Left cardiac atrium (tissue), 4 donors: ENCODE results near the gene EMX1. TPM values are rescaled to one million over a fixed set of nuclear protein-coding genes. Genes with fewer than 3 reads are reported as not detected.

Source experiments
- ATAC-seq, 2 donors: fragments of 200-7000 bp; cut with Tn5 transposase; one replicate each; pipeline ENCODE4 v1.9.1; 2020; ENCODE audit warnings: mild to moderate bottlenecking in 2 of 2, moderate library complexity in 2 of 2
- DNase-seq: peaks from one replicate; pipeline ENCODE4 v3.0.0-alpha.2; 2020
- intact Hi-C, 2 donors: fragments of 100-400 bp; cut with DNase I; formaldehyde crosslinking; loops; one replicate each; pipeline versions ENCODE4 v1.14.1 to v1.15.1; 2022 to 2023
- total RNA-seq, 2 donors: library from RNA; stranded (reverse); fragmentation: NEBNext Ultra II Directional; extraction: Animal tissue kit (Norgen Biotek cat#: 25700); gene quantifications; one replicate each; pipeline ENCODE4 v1.2.1, GENCODE V29; 2021
- donor health status: DM: no; HTN: yes; CAD: no.
- donor health status: DM: no; HTN: yes; CAD: no; lungs with severe emphysema.
- donor health status: DM: yes; HTN: yes; CAD: no.
- donor health status: Dilated cardiomyopathy.

EMX1 gene
- total RNA-seq, 2 donors from 2014 or later = not detected

DNA sequence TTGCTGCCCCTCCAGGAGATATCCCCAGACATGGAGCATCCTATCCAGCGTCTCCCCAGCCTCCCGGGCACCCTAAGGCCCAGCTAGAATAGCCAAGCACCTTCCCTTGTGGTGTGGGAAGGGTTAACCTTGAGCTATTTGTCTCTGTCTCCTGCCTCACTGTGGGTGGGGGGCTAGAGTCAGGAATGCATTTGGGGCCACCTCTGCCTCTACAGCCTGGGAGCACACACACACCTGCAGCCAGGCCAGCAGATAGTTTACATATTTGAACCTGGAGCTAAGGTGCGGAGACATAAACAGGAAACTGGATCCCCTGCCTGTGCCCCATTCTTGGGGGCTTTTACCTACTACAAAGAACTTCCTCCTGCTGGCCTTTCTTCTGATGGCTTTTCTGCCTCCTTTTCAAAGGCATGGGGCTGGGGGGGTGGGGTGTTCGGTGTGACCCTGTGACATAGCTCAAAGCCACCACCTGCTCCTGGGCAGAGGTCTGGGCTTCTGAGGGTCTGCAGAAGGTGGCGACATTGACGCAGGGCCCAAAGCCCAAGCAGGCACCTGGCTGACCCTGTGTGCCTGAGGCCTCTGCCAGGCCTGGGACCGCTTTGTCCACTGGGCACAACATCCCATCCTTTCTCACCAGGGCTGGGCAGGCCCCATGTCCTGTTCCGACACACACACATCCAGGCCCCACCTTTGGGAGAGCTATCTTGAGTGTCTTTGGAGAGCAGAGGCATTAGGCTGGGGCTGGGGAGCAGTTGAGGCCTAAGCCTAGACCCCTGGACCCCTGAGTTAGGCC, 34.2 kb downstream of the EMX1 start:
- intact Hi-C loops = no loop called here
- DNase-seq = no peak
- no peak for ATAC-seq

DNA sequence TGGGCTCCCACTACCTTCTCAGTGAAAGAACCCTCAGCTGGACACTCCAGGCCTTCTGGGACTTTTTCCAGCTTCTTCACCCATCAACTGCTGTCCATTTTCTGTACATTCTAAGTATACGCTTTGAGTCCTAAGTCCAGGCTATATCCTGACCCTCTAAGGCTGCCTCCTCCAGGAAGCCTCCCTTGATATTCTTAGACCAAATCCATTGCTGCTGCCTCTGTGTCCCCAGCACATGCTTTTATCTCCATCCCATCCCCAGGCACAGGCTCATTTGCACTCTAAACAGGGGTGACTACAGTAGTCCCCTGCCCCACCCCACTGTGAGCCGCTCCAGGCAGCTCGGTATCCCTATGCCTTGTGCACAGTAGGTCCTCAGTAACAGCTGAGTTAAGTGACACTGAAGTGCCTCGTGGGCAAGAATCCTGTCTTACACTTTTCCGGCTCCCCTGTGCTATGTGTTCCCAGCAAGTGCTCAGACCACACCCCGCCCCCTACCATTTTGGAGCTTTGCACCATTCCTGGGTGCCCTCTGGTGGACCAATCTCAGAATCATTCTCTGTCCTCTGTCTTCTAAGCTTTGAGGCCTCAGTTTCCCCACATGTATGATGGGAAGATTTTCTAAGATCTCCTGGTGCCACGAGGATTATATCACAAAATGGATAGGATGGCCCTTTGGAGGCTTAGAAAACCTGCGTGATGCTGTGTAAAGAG, 34.9 kb downstream of the EMX1 start:
- no peak for ATAC-seq
- intact Hi-C loops = no loop called here
- DNase-seq = no peak

DNA sequence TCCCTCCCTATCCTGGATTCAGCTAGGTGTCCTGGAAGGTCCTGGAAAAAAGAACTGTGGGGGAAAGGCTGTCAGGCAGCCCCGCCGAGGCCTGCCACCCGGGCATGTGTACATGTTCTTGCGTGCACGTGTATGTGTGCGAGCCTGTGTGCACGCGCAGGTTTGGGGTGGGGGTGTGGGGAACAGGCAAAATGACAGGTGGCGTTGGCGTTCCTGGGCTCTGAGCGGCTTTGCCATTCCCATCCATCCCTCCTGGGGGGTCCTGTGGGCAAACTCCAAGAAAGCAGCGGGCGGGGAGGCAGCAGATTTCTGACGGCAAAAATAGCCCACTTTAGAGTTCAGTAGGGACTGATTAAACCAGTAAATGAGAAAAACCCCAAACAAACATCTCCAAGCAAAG, 35.6 kb downstream of the EMX1 start:
- intact Hi-C loops = no loop called here
- DNase-seq (no peak), ATAC-seq (no peak)

DNA sequence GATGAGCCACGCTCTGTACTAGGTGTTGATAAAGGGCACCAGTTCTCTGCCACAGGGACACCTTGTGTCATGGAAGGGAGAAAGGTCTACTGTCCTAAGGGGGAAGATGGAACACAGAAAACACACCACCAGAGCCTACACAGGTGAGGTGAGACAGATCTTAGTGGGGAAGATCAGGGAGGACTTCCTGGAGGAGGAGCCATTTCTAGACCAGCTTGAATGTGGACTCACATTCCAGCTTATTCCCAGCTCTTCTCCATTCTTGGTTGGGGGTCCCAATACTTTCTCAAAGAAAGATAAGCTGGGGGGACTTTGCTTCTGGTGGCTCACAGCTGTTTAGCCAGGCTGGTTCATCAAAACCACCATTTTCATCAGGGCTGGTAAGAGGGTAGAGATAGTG, 36.2 kb downstream of the EMX1 start:
- no peak for ATAC-seq
- intact Hi-C loops = no loop called here
- no peak for DNase-seq

DNA sequence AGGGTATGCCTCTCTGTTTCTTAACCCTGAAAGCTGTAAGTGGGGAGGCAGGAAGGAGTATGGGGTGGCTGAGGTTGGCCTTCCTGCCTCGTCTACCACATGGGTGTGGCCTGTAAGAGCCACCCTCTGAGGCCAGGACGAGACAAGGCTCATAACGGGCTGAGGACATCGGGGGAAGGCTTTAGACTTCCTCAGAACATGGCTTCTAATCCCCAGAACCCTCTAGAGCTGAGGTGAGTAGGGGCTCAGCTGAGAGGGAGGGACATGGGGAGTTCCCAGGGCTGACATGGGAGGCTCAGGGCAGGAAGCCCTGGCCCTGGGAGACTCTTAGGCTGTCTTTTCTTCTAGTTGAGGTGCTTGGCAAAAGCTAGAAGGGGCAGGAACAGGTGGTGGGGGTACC, 36.7 kb downstream of the EMX1 start:
- no peak for DNase-seq
- ATAC-seq = no peak
- intact Hi-C loops = no loop called here

DNA sequence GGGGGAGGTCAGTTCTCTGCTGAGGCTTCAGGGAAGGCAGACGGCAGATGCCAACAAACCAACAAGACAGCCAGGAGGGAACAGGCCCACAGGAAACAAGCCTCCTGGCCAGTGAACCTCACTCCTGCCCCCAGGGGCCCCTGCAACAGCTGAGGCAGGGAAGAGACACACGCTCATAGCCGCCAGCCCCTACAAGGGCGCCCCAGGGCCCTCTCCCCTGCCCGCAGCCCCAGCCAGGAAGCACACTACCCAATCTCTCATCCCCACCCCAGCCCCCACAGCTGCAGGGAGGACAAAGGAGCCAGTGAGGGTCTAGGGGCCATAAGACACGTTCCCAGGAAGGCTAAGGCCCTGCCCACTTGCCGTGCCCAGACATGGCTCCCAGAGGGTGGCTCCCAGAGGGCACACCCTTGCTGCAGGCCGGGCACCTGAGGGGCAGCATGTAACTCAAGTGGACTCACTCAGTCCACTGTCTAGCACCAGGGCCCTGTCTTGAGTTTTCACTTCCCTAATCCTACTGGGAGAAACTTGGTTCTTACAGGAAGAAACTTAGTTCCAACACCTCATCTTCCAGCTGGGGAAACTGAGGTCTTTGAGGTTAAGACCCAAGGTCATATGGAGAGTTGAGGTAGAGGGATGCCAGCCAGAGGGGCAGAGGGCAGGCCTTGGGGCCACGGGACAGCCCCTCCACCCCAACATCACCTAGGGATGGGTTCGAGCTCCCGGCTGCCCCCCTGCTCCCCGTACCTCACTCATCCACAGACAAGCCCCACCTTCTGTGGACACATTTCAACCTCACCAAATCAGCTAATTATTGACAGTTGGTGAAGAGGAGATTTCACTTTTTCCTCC, 37.3 kb downstream of the EMX1 start:
- ATAC-seq (no peak), DNase-seq (no peak)
- intact Hi-C loops = no loop called here

DNA sequence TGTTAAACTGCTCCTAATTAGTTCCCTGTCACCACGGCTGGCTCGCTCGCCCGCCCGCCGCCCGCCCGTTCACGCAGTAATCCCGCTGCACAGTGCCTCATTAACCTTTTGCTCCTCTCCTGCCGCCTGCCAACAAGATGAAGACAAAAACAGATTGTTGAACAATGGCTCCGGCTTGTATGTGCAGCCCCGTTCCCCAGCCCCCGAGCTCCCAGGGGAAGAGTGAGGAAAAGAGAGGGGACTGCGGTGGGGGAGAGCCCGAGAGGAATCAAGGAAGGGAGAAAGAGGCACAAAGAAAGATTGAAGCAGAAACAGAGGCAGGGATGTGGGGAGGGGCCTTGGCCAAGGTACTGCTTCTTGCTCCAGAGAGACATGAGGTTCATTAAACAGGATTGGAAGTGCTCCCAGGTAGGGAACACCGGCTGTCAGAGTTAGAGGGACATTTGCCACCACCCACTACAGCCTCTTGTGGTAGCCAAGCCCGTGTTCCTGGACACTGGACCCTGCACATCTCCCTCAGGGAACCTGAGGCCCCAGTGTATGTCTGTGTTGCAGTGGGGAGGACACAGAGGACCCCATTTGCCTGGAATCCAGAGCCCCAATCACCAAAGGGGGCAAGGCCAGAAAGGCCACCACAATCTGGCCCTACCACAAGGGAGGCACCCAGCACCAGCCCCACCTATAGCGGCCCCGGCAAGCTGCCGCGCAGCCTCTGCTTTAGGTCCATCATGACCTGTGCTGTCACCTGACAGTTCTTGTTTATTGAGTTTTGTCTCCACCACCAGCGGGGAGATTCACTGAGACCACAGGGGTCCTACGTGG, 38.1 kb downstream of the EMX1 start:
- intact Hi-C loops = no loop called here
- DNase-seq = no peak
- no peak for ATAC-seq

DNA sequence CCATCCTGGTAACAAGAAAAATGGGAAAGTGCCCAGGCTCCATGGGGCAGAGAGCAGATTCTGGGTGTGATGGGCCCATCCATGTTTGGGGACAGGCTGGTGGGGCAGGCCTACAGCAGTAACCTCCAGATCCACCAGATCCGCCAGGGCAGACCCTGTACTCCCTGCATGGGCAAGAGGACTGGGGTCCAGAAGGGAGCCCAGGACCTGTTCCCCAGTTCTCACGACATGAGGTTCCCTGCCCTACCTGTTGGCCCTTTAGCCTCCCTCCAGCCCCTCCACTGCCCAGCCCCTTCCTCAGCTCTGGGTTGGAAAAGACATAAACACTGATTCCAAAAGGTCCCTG, 38.7 kb downstream of the EMX1 start:
- ATAC-seq (no peak), DNase-seq (no peak)
- intact Hi-C loops = no loop called here

DNA sequence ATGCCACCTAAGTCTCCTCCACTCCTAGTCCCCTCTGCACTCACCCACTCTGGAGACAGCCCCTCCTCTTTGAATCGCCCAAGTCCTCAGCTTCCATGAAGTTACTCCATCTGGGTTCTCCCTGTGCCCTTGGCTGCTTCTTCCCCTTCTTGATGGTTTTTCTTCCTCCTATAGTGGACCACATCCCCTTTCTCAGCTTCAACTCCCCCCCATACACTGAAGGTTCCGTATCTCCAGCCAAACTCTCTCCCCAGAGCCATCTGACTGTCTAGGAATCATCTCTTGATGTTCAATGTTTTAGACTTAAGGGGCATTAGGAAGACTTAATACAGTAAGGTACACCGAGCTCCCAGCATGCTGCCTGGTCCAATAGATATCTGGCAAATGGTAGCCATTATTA, 39.6 kb downstream of the EMX1 start:
- ATAC-seq (peak in 1 of 2 donors; percentile 37), DNase-seq (no peak)
- intact Hi-C loops = no loop called here

DNA sequence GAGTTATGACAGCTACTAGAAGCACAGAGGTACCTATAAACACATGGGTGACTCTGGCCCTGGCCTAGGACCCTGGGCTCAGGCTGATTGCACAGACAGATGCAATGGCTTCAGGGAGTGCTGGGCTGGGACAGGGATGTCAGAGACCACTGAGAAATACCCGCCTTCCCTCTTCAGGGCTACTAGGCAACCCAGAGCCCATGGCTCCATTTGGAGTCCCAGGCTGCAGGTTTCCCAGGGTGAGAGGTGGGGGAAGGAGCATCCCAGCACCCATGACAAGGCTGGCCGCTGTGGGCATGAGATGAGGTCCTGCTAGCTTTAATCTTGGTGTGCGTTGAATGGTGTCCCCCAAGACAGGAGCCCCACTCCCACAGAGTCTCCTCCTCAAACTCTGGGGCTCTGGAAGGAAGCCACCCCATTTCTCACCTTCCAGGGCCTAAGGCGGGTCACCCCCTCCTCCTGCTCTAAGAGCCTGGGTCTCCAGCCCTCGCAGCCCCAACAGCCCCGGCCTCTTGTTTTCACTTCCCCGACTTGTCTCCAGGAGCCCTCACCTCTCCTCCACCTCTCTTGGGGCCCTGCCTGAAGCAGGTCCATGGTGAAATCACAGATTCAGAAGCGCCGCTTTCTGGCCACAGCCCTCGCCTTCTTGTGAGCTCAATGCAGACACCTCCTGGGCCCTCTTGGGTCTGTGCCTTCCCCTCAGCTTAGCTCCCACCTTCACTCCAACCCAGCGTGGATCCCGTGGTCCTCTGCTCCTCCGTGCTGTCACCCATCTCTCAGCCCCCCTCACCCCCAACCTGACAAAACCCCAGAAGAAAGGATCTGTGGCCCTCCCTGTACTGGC, 41.4 kb downstream of the EMX1 start:
- ATAC-seq (no peak), DNase-seq (no peak)
- intact Hi-C loops = no loop called here

DNA sequence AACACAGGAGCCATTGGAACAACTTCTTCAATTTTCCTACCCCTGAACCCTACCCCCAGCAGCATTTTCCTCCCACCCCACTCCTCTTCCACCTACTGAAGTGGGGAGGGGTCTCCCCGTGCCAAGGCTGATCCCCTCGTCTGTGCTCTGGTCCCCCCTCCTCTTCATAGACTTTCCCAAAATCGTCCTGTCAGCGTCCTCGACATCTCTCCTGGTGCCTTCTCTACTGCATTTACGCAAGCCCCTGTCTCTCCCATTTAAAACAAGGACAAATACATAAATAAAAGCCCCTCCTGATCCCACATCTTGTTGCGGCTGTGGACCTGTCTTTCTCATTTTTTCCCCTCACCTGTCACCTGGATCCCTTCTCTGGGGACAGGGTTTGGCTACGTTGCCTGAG, 42.2 kb downstream of the EMX1 start:
- DNase-seq (no peak), ATAC-seq (no peak)
- intact Hi-C loops = no loop called here

DNA sequence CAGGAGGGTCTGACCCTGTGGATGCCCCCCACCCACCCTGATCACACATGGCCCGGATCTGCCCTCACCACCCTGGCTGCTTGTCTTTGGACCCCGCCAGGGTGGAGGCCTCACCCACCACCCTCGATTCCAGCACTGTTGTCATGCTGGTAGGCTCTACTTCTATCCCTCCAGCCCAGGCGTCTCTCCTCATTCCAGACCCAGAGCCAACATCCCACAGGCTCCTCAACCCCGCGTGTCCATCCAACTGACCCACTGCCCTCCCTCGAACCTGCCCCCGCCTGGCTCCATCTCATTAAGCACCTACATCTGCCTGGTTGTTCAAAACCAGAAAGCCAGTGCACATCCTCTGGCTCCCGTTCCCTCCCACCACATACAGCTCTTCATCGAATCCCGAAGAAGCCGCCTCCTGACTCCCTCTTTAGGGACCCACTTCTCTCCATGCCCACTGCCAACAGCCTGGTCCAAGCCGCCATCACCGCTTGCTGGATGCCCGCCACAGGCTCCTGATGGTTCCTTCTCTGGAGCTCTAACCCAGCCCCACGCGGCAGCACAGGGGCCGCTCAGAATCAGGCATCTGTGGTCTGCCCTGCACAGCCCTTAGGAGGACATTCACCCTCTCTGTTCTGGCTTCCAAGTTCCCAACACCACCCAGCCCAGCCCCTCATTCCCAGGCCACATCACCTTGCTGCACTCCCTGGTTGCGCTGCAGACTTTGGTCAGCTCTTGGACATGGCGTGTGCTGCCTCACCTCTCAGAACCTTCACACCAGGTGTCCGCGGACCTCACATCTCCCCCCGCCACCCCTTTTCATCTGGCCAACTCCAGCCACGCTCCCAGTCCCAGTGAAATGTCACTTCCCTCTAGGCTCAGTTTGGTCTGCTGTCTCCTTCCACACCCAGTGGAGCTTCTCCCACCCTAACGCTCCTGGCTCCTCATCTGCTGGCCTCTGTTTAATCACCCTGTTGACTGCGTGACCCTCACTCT, 43.0 kb downstream of the EMX1 start:
- ATAC-seq = no peak
- intact Hi-C loops = loop anchor here in 1 of 2 donors (10.0 kb wide), 1 partner anchor 65 kb away; no protein-coding TSS in a partner anchor

DNA sequence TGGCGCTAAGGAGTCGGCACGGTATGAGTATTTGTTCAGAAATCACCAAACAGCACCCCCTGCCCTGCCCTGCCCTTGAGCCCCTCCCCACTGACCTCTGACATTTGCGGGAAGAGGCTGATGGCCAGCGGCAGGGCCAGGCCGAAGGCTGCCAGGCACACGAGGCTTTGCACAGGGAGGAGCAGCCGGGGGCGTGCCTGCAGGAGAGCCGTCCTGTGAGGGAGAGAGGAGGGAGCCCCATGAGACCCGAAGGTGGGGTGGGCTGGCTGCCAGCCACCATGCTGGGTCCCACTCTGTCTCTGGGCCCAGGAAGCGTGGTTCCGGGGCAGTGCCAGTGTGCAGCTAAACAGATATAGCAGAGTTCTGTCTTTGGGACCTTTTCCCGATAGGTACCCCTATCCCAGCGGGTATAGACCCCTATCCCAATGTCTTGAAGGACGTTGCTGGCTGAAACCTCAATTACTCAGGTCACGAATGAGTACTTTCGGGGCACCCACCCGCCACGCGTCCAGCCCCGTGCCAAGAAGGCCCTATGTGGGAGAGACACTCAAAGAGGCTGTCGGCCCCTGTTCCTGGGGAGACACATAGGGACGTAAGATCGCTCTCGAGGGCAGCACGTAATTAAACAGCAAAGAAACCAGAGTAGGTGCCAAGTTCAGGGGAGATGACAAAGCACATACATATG, 43.9 kb downstream of the EMX1 start:
- no peak for ATAC-seq

More for the DNA sequence above, 43.0 kb downstream of the EMX1 start:
- no peak for DNase-seq

DNA sequence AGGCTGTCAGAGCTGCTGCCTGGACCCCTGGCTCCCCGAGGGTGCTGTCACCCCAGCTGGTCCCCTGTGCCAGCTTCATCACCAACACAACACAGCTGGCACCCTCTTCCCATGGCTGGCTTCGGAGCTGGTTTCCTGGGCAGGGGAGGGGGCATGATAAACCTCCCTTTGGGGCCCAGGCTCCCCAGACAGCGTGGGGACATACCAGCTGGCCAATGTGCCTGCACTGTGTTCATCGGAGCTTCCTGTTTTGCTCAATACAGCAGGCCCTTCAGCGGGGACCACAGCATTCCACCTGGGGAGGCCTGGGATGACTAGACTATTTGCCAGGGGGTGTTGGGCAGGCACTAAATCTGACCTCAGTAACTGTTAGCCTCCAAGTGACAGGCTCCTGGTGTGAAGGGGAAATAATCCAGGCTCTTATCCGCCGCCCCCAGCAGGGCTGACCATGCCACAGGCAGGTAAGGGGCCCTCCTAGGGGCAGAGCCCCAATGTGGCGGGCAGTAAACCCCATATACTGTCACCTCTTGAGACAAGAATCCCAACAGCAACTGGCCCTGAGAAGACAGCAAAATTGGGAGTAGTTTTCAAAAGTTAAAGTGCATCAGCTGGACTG, 44.6 kb downstream of the EMX1 start:
- intact Hi-C loops = loop anchor here in 1 of 2 donors (10.0 kb wide), 1 partner anchor 67 kb away; no protein-coding TSS in a partner anchor
- DNase-seq (no peak), ATAC-seq (no peak)

More for the DNA sequence above, 43.9 kb downstream of the EMX1 start:
- intact Hi-C loops = loop anchor here in 1 of 2 donors (10.0 kb wide), 1 partner anchor 66 kb away; no protein-coding TSS in a partner anchor
- no peak for DNase-seq

DNA sequence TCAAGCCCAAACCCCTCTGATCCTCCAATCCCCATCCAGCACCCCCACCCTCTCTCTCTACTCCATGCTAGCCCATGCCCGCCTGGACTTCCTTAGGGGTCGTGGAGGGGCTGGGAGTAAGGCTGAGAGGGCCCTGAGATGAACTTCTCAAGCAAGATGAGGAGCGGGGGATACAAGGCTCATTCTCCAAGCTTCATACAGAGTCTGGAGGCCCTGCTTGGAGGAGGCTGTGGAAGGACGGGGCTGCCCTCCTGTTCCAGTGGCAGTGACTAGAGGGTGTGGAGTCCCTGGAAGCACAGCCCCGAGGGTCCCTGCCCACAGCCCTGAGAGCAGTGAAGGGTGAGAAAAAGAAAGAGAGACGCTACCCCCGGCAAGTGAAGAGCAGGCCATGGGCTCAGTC, 45.6 kb downstream of the EMX1 start:
- intact Hi-C loops = loop anchor here in 1 of 2 donors (10.0 kb wide), 1 partner anchor 68 kb away; no protein-coding TSS in a partner anchor
- ATAC-seq (no peak), DNase-seq (no peak)
